Gastroesophageal sphincter (tissue), 3 donors: Measurements from ENCODE around the gene ADGRD1.
A peak's percentile ranks its signal among the peaks of the same experiment; 100 is the strongest.

Experiments used
- EP300 ChIP-seq: sonication (generic); formaldehyde crosslinking; IDR thresholded peaks from one replicate; pipeline ENCODE4 v1.6.1; 2017; ENCODE audit warnings: antibody characterized with exemption, mild to moderate bottlenecking
- POLR2AphosphoS5 ChIP-seq: sonication (generic); formaldehyde crosslinking; IDR thresholded peaks from one replicate; pipeline ENCODE4 v1.6.1; 2017; ENCODE audit warnings: antibody characterized with exemption
- TF ChIP-seq, protein P1 (sequence below), 4 experiments: fragments of 200-600 bp in 2 of 4; fragments of 450-650 bp in 2 of 4; sonication (generic) in 1 of 4; IDR thresholded peaks; one replicate each; pipeline ENCODE4 v1.5.1; 2017 to 2019; ENCODE audit warnings: antibody characterized with exemption in 4 of 4, mild to moderate bottlenecking in 2 of 4, moderate library complexity in 2 of 4

DNA sequence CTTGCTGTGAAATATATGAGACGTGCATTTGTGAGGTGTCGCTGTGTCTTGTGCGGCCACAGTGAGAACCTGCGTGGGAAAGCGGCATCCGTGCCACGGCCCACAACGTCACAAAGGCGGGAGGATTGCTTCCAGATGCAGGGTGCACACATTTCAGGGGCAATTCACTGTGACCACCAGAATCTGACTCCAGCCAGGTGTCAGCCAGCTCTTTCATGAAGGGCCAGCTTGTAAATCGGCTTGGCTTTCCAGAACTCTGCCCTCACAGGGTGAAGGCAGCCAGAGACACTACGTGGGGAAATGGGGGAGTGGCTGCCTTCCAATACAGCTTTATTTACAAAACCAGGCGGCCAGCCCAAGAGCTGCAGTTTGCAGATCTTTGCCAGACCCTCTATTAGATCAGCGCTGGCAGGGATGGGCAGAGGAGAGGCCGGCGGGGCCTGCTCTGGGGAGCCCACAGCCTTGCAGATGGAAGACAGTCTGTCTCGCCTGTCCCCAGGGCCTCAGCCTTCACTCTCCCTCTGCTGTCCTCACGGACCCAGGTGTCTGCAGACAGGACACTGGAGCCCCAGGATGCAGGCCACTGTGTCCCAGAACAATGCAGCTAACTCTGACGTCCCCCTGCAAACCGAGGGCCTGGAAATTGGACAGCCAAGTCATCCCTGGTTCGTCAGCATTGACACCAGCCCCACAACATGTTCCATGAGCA is 53.5 kb downstream of the ADGRD1 start:
- peak; percentile 17 for TF ChIP-seq POLR2AphosphoS5
- TF ChIP-seq EP300, result no peak
- TF ChIP-seq, protein P1, sequence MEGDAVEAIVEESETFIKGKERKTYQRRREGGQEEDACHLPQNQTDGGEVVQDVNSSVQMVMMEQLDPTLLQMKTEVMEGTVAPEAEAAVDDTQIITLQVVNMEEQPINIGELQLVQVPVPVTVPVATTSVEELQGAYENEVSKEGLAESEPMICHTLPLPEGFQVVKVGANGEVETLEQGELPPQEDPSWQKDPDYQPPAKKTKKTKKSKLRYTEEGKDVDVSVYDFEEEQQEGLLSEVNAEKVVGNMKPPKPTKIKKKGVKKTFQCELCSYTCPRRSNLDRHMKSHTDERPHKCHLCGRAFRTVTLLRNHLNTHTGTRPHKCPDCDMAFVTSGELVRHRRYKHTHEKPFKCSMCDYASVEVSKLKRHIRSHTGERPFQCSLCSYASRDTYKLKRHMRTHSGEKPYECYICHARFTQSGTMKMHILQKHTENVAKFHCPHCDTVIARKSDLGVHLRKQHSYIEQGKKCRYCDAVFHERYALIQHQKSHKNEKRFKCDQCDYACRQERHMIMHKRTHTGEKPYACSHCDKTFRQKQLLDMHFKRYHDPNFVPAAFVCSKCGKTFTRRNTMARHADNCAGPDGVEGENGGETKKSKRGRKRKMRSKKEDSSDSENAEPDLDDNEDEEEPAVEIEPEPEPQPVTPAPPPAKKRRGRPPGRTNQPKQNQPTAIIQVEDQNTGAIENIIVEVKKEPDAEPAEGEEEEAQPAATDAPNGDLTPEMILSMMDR (IDR thresholded peaks at IDR 0.05), result peak in 1 of 4 experiments; percentile 24
